Stimulated activated CD4-positive, alpha-beta T cell treated with anti-CD3 and anti-CD28 coated beads, Interleukin-12 subunit alpha, Interleukin-12 subunit beta, amount 100 ng/mL, for 24 hours (primary cell): ENCODE measurements around the gene RAB4B.
"Not testable (repeated sequence)": the region's sequence is repeated elsewhere in the genome, so short reads cannot be mapped to it uniquely, and the experiment has no call there.

ENCODE experiments used
- DNase-seq, 2 experiments: peaks; one replicate each; pipeline ENCODE4 v3.0.0-alpha.2; 2020; ENCODE audit warnings: low read depth in 2 of 2

The RAB4B gene, protein sequence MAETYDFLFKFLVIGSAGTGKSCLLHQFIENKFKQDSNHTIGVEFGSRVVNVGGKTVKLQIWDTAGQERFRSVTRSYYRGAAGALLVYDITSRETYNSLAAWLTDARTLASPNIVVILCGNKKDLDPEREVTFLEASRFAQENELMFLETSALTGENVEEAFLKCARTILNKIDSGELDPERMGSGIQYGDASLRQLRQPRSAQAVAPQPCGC

DNA sequence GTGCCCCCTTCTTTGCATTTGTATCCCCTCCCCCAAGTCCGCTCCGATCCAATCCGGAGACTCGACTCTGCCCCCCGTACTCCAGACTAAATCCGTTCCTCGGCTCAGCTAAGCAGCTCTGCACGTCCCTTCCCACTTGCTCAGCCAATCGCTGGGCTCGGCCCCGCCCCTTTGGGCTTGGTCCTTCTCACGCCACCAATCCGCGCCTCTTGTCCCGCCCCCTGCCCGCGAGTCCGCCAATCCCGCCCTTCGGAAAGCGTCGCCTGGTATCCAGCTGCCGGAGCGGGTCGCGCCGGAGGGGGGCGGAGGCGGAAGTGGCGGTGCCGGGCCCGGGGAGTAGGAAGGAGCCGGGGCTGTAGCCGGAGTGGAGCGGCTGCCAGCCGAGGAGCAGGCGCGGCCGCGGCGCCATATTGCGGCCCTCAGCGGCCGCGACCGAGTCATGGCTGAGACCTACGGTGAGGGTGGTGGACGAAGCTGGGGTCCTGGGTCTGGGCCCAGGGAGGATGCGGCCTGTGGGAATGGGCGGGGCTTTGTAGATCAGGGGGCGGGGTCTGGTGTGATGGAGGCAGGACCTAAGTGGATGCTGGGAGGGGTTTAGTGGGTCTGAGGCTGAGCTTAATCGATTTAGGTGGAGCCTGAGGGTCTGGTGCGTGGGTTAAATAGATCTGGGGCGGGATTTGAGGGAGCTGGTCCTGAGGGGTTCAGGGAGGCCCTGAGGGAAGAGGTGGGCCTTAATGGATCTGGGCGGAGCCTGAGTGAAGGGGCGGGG lies at the start of gene RAB4B:
Gene RAB4B (plus strand): TSS at position 311 of the 769 bp plus-strand sequence. CDS start 129 bp downstream, at position 440.
- peak; percentile 98 to 100 for DNase-seq

- not testable (repeated sequence) for DNase-seq
Observed at GRCh38 chr19:40730065-40730464, 48.0 kb upstream of the RAB4B start.

DNA sequence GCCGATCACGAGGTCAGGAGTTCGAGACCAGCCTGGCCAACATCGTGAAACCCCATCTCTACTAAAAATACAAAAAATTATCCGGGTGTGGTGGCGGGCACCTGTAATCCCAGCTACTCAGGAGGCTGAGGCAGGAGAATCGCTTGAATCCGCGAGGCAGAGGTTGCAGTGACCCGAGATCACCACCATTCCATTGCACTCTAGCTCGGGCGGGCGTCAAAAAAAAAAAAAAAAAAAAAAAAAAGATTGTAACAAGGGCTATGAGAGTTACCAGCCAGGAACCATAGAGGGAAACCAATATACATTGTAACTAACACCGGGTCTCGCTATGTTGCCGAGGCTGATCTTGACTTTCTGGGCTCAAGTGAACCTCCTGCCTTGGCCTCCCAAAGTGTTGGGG lies 45.7 kb upstream of the RAB4B start:
- not testable (repeated sequence) for DNase-seq

GRCh38 chr19:40733149-40733548 lies 44.9 kb upstream of the RAB4B start:
- no peak for DNase-seq

GRCh38 chr19:40735013-40735771 lies 42.9 kb upstream of the RAB4B start:
- no peak for DNase-seq

DNA sequence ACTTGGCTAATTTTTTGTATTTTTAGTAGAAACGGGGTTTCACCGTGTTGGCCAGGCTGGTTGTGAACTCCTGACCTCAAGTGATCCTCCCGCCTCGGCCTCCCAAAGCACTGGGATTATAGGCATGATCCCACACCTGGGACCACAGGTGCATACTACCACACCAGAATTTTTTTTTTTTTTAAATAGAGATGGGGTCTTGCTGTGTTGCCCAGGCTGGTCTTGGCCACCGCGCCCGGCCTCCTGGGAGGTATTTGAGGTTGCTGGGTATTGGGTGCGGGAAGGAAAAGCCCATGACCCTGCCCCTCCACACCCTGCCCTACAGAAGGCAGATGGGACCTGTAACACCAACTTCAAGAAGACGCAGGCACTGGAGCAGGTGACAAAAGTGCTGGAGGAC lies 41.4 kb upstream of the RAB4B start:
- no peak for DNase-seq

DNA sequence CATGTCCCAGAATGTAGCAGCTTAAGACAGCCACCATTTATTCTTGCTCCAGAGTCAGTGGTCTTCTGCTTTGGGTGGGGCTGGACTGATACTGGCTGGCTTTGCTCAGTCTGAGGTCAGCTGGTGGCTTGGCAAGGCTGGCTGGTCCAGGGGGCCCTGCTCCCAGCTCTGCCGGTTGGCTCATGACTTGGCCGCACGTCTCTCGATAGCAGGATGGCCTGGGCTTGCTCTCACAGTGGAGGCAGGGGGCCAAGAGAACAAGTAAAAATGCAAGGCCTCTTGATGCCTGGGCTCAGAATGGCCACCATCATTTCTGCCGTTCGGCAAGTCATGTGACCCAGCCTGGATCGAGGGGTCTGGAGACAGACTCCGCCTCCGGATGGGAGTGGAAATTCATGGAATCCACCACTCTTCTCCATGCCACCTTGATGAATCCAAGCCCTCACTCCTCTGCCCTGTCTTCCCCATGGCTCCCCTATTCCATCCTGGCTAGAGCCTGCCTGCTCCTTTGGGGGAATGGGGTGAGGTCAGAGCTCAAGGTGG lies 40.9 kb upstream of the RAB4B start:
- DNase-seq: no peak

DNA sequence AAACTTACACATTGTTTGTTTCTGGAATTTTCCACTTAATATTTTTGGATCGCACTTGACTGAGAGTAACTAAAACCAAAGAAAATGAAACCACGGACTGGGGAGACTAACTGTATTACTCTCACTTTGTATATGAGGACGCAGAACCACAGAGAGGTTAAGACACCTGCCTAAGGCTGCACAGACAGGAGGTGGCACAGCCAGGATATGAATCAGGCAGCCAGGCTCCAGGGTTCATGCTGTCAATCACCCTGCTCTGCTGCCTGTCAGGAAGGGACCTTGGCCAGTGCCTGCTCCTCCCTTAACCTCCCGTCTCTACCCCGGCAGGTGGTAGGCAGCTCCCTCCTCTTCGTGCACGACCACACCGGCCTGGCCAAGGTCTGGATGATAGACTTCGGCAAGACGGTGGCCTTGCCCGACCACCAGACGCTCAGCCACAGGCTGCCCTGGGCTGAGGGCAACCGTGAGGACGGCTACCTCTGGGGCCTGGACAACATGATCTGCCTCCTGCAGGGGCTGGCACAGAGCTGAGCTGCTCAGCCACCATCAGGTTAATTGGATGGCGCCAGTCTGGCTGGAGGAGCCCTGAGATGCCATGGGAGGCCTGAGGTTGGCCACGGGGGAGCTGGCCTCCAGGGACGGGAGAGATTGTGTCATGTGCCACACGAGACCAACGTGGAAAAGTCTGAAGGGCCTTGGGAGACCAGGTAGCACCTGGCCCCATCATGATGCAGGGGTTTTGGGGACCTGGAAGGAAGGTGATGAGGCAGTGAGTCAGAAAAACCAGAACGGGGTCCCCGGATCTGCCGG lies 38.8 kb upstream of the RAB4B start:
- DNase-seq: no peak

DNA sequence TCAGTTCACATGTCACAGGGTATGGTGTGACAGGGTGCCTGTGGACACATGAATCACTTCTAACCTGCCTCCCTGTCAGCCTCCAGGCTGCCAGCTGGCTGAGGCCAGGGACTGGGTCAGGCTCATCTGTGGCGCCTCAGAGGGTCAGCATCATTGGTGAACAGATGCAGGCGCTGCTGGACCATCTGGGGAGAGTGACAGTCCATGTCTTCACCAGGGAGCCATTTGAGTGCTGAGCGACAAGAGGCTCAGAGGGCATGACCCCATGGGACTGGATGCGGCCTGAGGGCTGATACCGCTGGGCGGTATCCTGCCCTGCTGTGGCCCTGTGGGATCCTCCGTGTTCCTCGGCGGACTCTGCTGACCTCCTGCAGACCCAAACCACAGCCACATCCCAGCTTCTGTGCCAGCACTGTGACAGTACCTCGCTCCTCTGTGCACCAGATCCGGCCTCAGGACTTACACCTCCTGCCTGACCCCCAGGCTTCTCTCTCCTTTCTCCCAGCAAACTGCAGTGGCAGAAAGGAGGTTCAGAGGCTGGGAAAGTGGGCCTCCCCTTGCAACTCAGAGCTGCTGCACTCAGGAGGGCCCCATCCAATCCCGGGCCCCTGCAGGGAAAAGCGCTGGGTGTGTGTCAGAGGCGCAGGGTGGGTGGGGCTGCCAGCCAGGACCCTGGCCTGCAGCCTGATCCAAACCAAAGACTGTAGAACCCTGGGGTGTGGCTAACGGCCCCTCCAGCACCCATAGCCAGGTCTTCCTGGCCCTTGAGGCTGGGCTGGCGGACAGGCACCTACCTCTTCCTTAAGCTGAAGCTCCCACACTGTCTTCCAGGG lies 38.0 kb upstream of the RAB4B start:
- DNase-seq: no peak

- DNase-seq: no peak
Observed at GRCh38 chr19:40740747-40741146, 37.3 kb upstream of the RAB4B start.

GRCh38 chr19:40741527-40742390 lies 36.3 kb upstream of the RAB4B start:
- DNase-seq: no peak

- no peak for DNase-seq
Observed at GRCh38 chr19:40742477-40742876, 35.6 kb upstream of the RAB4B start.

- DNase-seq: no peak
Observed at GRCh38 chr19:40742886-40743285, 35.2 kb upstream of the RAB4B start.

GRCh38 chr19:40743926-40744325 lies 34.1 kb upstream of the RAB4B start:
- DNase-seq: no peak

- no peak for DNase-seq
Observed at GRCh38 chr19:40744554-40745401, 33.3 kb upstream of the RAB4B start.

- no peak for DNase-seq
Observed at GRCh38 chr19:40745402-40745780, 32.7 kb upstream of the RAB4B start.

DNA sequence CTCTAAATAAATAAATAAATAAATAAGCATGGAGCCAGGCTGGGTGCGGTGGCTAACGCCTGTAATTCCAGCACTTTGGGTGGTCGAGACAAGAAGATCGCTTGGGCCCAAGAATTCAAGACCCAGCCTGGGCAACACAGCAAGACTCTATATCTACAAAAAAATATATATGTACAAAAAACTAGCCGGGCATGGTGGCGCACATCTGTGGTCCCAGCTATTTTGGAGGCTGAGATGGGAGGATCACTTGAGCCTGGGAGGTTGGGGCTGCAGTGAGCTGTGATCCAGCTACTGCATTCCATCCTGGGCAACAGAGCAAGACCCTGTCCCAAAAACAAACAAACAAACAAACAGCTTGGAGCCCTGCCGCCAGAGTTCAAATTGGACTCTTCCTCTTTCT lies 30.5 kb upstream of the RAB4B start:
- DNase-seq: no peak

- DNase-seq: peak; percentile 99 to 100
Observed at GRCh38 chr19:40750058-40750873, 27.8 kb upstream of the RAB4B start, which contains the start of gene ACTMAP. Gene ACTMAP (minus strand): TSS chr19:40750477. CDS start chr19:40749803, 674 bp downstream.
